Endothelial cell of umbilical vein (primary cell): ENCODE results near the gene FBXL12.

ENCODE experiments used
- CTCF ChIP-seq, 2 donors: IDR thresholded peaks; 1 replicate in 1 of 2; 2 replicates in 1 of 2; pipeline ENCODE4 v1.5.1; 2011; ENCODE audit warnings: low read length in 2 of 2, mild to moderate bottlenecking in 2 of 2, moderate library complexity in 2 of 2, control low read depth in 1 of 2, inconsistent platforms in 1 of 2, low read depth in 1 of 2; ENCODE audit not compliant: insufficient read depth in 1 of 2; ENCODE audit errors: extremely low read depth in 1 of 2
- EZH2 ChIP-seq: IDR thresholded peaks from 2 replicates; pipeline ENCODE4 v1.6.1; 2012; ENCODE audit warnings: borderline replicate concordance, low read depth, mild to moderate bottlenecking, moderate library complexity, low read length, inconsistent platforms; ENCODE audit not compliant: severe bottlenecking
- JUN ChIP-seq: IDR thresholded peaks from 2 replicates; pipeline ENCODE4 v1.6.1; 2011; ENCODE audit warnings: borderline replicate concordance, low read depth; ENCODE audit not compliant: insufficient read length, insufficient read depth
- MAX ChIP-seq: IDR thresholded peaks from 2 replicates; pipeline ENCODE4 v1.6.1; 2011; ENCODE audit not compliant: insufficient read depth, insufficient read length
- POLR2A ChIP-seq: IDR thresholded peaks from 2 replicates; pipeline ENCODE4 v1.6.1; 2012; ENCODE audit warnings: low read depth, mild to moderate bottlenecking, control low read depth, low read length
- POLR2AphosphoS5 ChIP-seq: IDR thresholded peaks from 2 replicates; pipeline ENCODE4 v1.6.1; 2012; ENCODE audit warnings: low read depth, mild to moderate bottlenecking, control low read depth, low read length, moderate library complexity; ENCODE audit not compliant: insufficient read depth

- TF ChIP-seq POLR2A, result peak; percentile 72
- no peak for TF ChIP-seq EZH2
- TF ChIP-seq POLR2AphosphoS5, result peak; percentile 88
- no peak for TF ChIP-seq JUN
- no peak for TF ChIP-seq CTCF (IDR thresholded peaks at IDR 0.05; ENCODE audit: extremely low read depth in 1 of 2, insufficient read depth in 1 of 2, low read depth in 1 of 2, low read length in 2 of 2)
- no peak for TF ChIP-seq MAX
Measured at GRCh38 chr19:9768175-9769112, 50.4 kb downstream of the FBXL12 start, which contains the start of gene ZNF846.
